ENCODE data around the gene ADGRG1. TPM values are rescaled to one million over a fixed set of nuclear protein-coding genes. Genes with fewer than 3 reads are reported as not detected.

Gene ADGRG1
- total RNA-seq, 2 donors from 2014 or later, result 0.65 to 1.3 TPM

GRCh38 chr16:57658878-57659674 is 30.6 kb downstream of the ADGRG1 start:
- DNase-seq (no peak), ATAC-seq (no peak)
- H3K4me1 Mint-ChIP-seq, result peaks cover 14% of the 10 kb centered on the region
- H3K27ac Mint-ChIP-seq, result no peak overlapping the region
- no peak overlapping the region for H3K4me3 Mint-ChIP-seq
- no peaks in the 10 kb centered on the region for H3K36me3 Mint-ChIP-seq (ENCODE audit: low read depth)
- H3K27me3 Mint-ChIP-seq, result no peaks in the 10 kb centered on the region
- H3K9me3 ChIP-seq (ENCODE audit: control insufficient read depth, low read length, poor library complexity, severe bottlenecking), result no peaks in the 10 kb centered on the region

DNA sequence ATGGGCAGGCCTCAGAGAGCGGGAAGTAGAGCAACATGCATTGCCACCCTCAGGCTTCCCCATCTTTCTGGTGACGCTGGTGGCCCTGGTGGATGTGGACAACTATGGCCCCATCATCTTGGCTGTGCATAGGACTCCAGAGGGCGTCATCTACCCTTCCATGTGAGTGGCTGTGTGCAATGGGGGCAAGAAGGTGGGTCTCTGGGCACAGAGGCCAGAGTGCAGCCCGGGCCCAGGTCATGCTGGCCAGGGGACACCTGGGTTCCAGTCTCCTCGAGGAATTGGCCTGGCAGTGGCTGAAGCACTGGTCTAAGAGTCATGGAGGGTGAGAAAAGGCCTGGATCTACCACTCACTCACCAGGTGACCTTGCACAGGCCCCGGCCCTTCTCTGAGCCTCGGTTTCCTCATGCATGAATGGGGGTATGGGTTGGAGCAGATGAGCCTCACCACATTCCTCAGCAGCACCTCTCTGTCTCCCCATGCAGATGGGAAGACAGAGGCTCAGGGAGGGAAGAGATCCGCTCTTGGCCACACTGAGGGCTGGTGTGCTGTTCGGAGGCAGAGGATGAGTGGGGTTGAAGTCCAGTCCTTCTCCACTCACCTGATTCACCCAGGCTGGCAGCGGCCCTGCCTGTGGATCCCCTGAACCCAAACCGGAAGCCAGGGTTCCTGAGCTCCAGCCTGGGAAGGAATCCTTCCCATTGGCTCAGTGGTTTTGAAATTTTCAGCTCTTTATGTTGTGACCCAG is 32.5 kb downstream of the ADGRG1 start:
- no peak overlapping the region for H3K27ac Mint-ChIP-seq
- no peak for DNase-seq

GRCh38 chr16:57661510-57661909 is 33.1 kb downstream of the ADGRG1 start:
- Mint-ChIP-seq H3K4me3 (no peak overlapping the region), H3K4me1 (peaks cover 10% of the 10 kb centered on the region), H3K36me3 (ENCODE audit: low read depth) (no peaks in the 10 kb centered on the region), H3K27me3 (no peaks in the 10 kb centered on the region), H3K27ac (no peak overlapping the region)
- ATAC-seq (no peak), DNase-seq (no peak)
- H3K9me3 ChIP-seq (ENCODE audit: control insufficient read depth, low read length, poor library complexity, severe bottlenecking), result no peaks in the 10 kb centered on the region

More for the DNA sequence above, 32.5 kb downstream of the ADGRG1 start:
- H3K4me1 Mint-ChIP-seq, result peaks cover 14% of the 10 kb centered on the region
- no peaks in the 10 kb centered on the region for H3K9me3 ChIP-seq (ENCODE audit: control insufficient read depth, low read length, poor library complexity, severe bottlenecking)
- no peak overlapping the region for H3K4me3 Mint-ChIP-seq
- ATAC-seq, result no peak
- H3K36me3 Mint-ChIP-seq (ENCODE audit: low read depth), result no peaks in the 10 kb centered on the region
- H3K27me3 Mint-ChIP-seq, result no peaks in the 10 kb centered on the region

DNA sequence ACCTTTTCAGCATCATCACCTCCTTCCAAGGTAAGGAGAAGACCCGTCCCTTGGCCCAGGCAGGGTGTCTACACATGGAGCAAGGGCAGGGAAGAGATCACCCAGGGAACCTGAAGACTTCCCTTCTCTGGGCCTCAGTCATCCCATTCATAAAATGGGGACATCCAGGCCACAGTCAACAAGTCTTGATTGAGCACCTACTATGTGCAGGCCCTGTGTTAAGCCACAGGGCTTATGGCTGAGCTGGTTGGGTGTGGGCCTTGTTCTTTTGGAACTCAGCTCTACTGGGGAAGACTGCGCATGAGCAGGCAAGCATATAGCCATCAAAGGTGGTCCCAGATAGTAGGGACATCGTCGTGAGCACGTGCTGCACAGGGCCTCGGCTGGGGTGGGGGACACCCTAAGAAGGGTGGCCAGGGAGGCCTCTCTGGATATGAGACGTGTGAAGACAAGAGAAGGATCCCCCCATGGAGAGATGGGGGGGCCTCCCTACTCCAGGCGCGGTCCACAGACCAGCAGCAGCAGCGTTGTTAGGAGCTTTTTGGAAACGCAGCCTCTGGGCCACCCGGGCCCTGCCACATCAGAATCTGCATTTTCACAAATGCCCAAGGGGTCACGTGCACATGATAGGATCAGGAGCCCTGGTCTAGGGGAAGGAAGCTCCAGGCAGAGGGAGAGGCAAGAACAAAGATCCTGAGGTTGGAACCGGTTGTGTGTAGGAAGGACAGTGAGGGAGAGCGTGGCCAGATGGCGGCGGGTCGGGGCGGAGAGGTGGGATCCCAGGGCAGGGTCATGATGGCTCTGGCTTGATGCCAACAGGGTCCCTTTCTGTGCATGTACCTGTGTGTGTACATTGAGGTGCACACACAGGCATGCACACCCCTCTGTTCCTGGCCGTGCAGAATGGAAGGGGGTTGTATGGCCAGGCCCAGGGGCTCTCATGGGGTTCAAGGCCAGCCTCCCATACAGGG is 33.8 kb downstream of the ADGRG1 start:
- no peak overlapping the region for H3K4me3 Mint-ChIP-seq
- peaks cover 10% of the 10 kb centered on the region for H3K4me1 Mint-ChIP-seq
- DNase-seq (no peak), ATAC-seq (no peak)
- no peak overlapping the region for H3K27ac Mint-ChIP-seq
- H3K27me3 Mint-ChIP-seq, result no peaks in the 10 kb centered on the region
- no peaks in the 10 kb centered on the region for H3K9me3 ChIP-seq (ENCODE audit: control insufficient read depth, low read length, poor library complexity, severe bottlenecking)
- H3K36me3 Mint-ChIP-seq (ENCODE audit: low read depth), result no peaks in the 10 kb centered on the region

DNA sequence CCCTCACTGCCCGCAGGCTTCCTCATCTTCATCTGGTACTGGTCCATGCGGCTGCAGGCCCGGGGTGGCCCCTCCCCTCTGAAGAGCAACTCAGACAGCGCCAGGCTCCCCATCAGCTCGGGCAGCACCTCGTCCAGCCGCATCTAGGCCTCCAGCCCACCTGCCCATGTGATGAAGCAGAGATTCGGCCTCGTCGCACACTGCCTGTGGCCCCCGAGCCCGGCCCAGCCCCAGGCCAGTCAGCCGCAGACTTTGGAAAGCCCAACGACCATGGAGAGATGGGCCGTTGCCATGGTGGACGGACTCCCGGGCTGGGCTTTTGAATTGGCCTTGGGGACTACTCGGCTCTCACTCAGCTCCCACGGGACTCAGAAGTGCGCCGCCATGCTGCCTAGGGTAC is 35.0 kb downstream of the ADGRG1 start:
- Mint-ChIP-seq H3K4me1 (peaks cover 3% of the 10 kb centered on the region), H3K27ac (no peak overlapping the region), H3K27me3 (no peaks in the 10 kb centered on the region), H3K4me3 (no peak overlapping the region), H3K36me3 (ENCODE audit: low read depth) (no peaks in the 10 kb centered on the region)
- ATAC-seq, result no peak
- no peaks in the 10 kb centered on the region for H3K9me3 ChIP-seq (ENCODE audit: control insufficient read depth, low read length, poor library complexity, severe bottlenecking)
- DNase-seq, result no peak

- no peak overlapping the region for H3K27ac Mint-ChIP-seq
These were observed 35.7 kb downstream of the ADGRG1 start for GRCh38 chr16:57663917-57664661.

DNA sequence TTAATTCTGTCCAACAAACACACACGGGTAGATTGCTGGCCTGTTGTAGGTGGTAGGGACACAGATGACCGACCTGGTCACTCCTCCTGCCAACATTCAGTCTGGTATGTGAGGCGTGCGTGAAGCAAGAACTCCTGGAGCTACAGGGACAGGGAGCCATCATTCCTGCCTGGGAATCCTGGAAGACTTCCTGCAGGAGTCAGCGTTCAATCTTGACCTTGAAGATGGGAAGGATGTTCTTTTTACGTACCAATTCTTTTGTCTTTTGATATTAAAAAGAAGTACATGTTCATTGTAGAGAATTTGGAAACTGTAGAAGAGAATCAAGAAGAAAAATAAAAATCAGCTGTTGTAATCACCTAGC is 36.2 kb downstream of the ADGRG1 start:
- Mint-ChIP-seq H3K4me1 (peaks cover 5% of the 10 kb centered on the region), H3K27ac (no peak overlapping the region), H3K36me3 (ENCODE audit: low read depth) (no peaks in the 10 kb centered on the region), H3K27me3 (peaks cover 9% of the 10 kb centered on the region), H3K4me3 (no peak overlapping the region)
- ATAC-seq (no peak), DNase-seq (no peak)
- no peaks in the 10 kb centered on the region for H3K9me3 ChIP-seq (ENCODE audit: control insufficient read depth, low read length, poor library complexity, severe bottlenecking)

More at GRCh38 chr16:57663917-57664661, 35.7 kb downstream of the ADGRG1 start:
- Mint-ChIP-seq H3K36me3 (ENCODE audit: low read depth) (no peaks in the 10 kb centered on the region), H3K4me3 (no peak overlapping the region), H3K4me1 (peaks cover 4% of the 10 kb centered on the region), H3K27me3 (peaks cover 4% of the 10 kb centered on the region)
- no peaks in the 10 kb centered on the region for H3K9me3 ChIP-seq (ENCODE audit: control insufficient read depth, low read length, poor library complexity, severe bottlenecking)
- no peak for ATAC-seq
- DNase-seq, result no peak

GRCh38 chr16:57665541-57665940 is 37.1 kb downstream of the ADGRG1 start:
- H3K27ac Mint-ChIP-seq, result no peak overlapping the region
- no peak for DNase-seq
- H3K9me3 ChIP-seq (ENCODE audit: control insufficient read depth, low read length, poor library complexity, severe bottlenecking), result no peaks in the 10 kb centered on the region
- peaks cover 13% of the 10 kb centered on the region for H3K27me3 Mint-ChIP-seq
- no peak for ATAC-seq
- H3K36me3 Mint-ChIP-seq (ENCODE audit: low read depth), result peaks cover 2% of the 10 kb centered on the region
- H3K4me3 Mint-ChIP-seq, result no peak overlapping the region
- peaks cover 5% of the 10 kb centered on the region for H3K4me1 Mint-ChIP-seq

GRCh38 chr16:57666353-57667047 is 38.1 kb downstream of the ADGRG1 start:
- H3K4me1 Mint-ChIP-seq, result peaks cover 5% of the 10 kb centered on the region
- no peak for DNase-seq

GRCh38 chr16:57667048-57667525 is 38.7 kb downstream of the ADGRG1 start:
- no peak overlapping the region for H3K27ac Mint-ChIP-seq
- H3K27me3 Mint-ChIP-seq, result peaks cover 25% of the 10 kb centered on the region
- ATAC-seq (no peak), DNase-seq (no peak)
- peaks cover 2% of the 10 kb centered on the region for H3K36me3 Mint-ChIP-seq (ENCODE audit: low read depth)
- H3K9me3 ChIP-seq (ENCODE audit: control insufficient read depth, low read length, poor library complexity, severe bottlenecking), result no peaks in the 10 kb centered on the region
- H3K4me3 Mint-ChIP-seq, result no peak overlapping the region
- H3K4me1 Mint-ChIP-seq, result peaks cover 5% of the 10 kb centered on the region

More at GRCh38 chr16:57666353-57667047, 38.1 kb downstream of the ADGRG1 start:
- no peak overlapping the region for H3K27ac Mint-ChIP-seq
- no peak overlapping the region for H3K4me3 Mint-ChIP-seq
- peaks cover 2% of the 10 kb centered on the region for H3K36me3 Mint-ChIP-seq (ENCODE audit: low read depth)
- no peaks in the 10 kb centered on the region for H3K9me3 ChIP-seq (ENCODE audit: control insufficient read depth, low read length, poor library complexity, severe bottlenecking)
- ATAC-seq, result no peak
- H3K27me3 Mint-ChIP-seq, result peaks cover 22% of the 10 kb centered on the region

GRCh38 chr16:57667526-57668262 is 39.3 kb downstream of the ADGRG1 start:
- Mint-ChIP-seq H3K4me1 (peaks cover 3% of the 10 kb centered on the region), H3K36me3 (ENCODE audit: low read depth) (peaks cover 2% of the 10 kb centered on the region), H3K27ac (no peak overlapping the region), H3K27me3 (peaks cover 25% of the 10 kb centered on the region), H3K4me3 (no peak overlapping the region)
- no peaks in the 10 kb centered on the region for H3K9me3 ChIP-seq (ENCODE audit: control insufficient read depth, low read length, poor library complexity, severe bottlenecking)
- no peak for DNase-seq
- ATAC-seq, result peak; percentile 50
